ENCODE results near the gene USP48. TPM values are rescaled to one million over a fixed set of nuclear protein-coding genes. Genes with fewer than 3 reads are reported as not detected.

USP48 gene
- total and polyA plus RNA-seq, 10 of the 15 experiments (the other 5 are each of a cell fraction or from before 2014, with no cell fraction given): 21.2 to 115 (median 75.5) TPM

GRCh38 chr1:21824926-21825325 is 42.0 kb upstream of the USP48 start:
- BruUV-seq (replicated peaks): no TSS peak
- ChIA-PET RAD21 (ENCODE audit: unreplicated experiment) (no interaction called here), SMC1A (ENCODE audit: uncharacterized antibody, unreplicated experiment) (interaction anchor here (0.5 kb wide), 1 partner anchor 100 kb away, joined by 3 read pairs; no protein-coding TSS in a partner anchor), POLR2A (no interaction called here), CTCF (no interaction called here)
- FAIRE-seq: no peak
- H3K36me3 ChIP-seq (ENCODE audit: control insufficient read depth in 2 of 2, insufficient read depth in 2 of 2, low read length in 1 of 2): no peaks in the 10 kb centered on the region
- no peak overlapping the region for H3K4me2 ChIP-seq (ENCODE audit: control insufficient read depth, insufficient read depth)
- H2AFZ ChIP-seq (ENCODE audit: control insufficient read depth, low read depth, low read length): no peak overlapping the region
- H3K4me1 ChIP-seq (ENCODE audit: control insufficient read depth, insufficient read depth, low read length): no peaks in the 10 kb centered on the region
- no peaks in the 10 kb centered on the region for H4K20me1 ChIP-seq (ENCODE audit: control insufficient read depth, insufficient read depth)
- in situ Hi-C loops (cut with MboI) (no loop called here), intact Hi-C loops (cut with micrococcal nuclease; ENCODE audit: unreplicated experiment) (no loop called here)
- no peaks in the 10 kb centered on the region for H3K27me3 ChIP-seq (replicated peaks in 1 of 2; ENCODE audit: control insufficient read depth in 2 of 2, insufficient read depth in 2 of 2, low read length in 1 of 2)
- 48% methylated on average over 2 of the region's 2 CpGs for WGBS (ENCODE audit: insufficient coverage, insufficient replicate concordance, low lambda C conversion rate, missing lambda C conversion rate)
- no peak overlapping the region for H3K9ac ChIP-seq (ENCODE audit: control insufficient read depth, insufficient read depth, low read length)
- ATAC-seq: no peak
- no peak overlapping the region for H3K27ac ChIP-seq (ENCODE audit: control insufficient read depth, insufficient read depth)
- no peak for DNase-seq (ENCODE audit: low read depth, low spot score)
- H3K79me2 ChIP-seq (ENCODE audit: control insufficient read depth, insufficient read depth, low read length): no peaks in the 10 kb centered on the region
- no peaks in the 10 kb centered on the region for H3K9me3 ChIP-seq (replicated peaks; ENCODE audit: control insufficient read depth, insufficient read depth, low read length)
- H3K4me3 ChIP-seq: no peak overlapping the region
- TF ChIP-seq PAX8 (IDR thresholded peaks at IDR 0.05) (no peak), ZBED1 (IDR thresholded peaks at IDR 0.05; ENCODE audit: borderline replicate concordance) (no peak), RAD21 (IDR thresholded peaks at IDR 0.05; ENCODE audit: insufficient read depth, low read depth, low read length) (no peak), STAT3 (IDR thresholded peaks at IDR 0.05; ENCODE audit: low read depth, low read length) (no peak), E2F8 (IDR thresholded peaks at IDR 0.05; ENCODE audit: low read depth, partially characterized antibody) (no peak), CBX3 (IDR thresholded peaks at IDR 0.05; ENCODE audit: borderline replicate concordance, low read depth) (no peak), ESRRA (IDR thresholded peaks at IDR 0.05; ENCODE audit: low read length) (no peak), EED (IDR thresholded peaks at IDR 0.05; ENCODE audit: low read depth) (no peak), RCOR1 (conservative IDR thresholded peaks at IDR 0.05; ENCODE audit: low read depth, low read length) (no peak), EZH2 (IDR thresholded peaks at IDR 0.05; ENCODE audit: borderline replicate concordance, control insufficient read depth, low read depth, low read length) (no peak), SIN3A (IDR thresholded peaks at IDR 0.05; ENCODE audit: low read depth, low read length) (no peak), PAX5 (IDR thresholded peaks at IDR 0.05; ENCODE audit: borderline replicate concordance, low read depth, low read length) (no peak), RB1 (IDR thresholded peaks at IDR 0.05; ENCODE audit: borderline replicate concordance) (no peak), CUX1 (IDR thresholded peaks at IDR 0.05; ENCODE audit: insufficient replicate concordance, low read depth, low read length) (no peak)
- TF ChIP-seq, protein P1, sequence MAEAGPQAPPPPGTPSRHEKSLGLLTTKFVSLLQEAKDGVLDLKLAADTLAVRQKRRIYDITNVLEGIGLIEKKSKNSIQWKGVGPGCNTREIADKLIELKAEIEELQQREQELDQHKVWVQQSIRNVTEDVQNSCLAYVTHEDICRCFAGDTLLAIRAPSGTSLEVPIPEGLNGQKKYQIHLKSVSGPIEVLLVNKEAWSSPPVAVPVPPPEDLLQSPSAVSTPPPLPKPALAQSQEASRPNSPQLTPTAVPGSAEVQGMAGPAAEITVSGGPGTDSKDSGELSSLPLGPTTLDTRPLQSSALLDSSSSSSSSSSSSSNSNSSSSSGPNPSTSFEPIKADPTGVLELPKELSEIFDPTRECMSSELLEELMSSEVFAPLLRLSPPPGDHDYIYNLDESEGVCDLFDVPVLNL (IDR thresholded peaks at IDR 0.05; ENCODE audit: low read depth, low read length): no peak
- TF ChIP-seq, protein P2, sequence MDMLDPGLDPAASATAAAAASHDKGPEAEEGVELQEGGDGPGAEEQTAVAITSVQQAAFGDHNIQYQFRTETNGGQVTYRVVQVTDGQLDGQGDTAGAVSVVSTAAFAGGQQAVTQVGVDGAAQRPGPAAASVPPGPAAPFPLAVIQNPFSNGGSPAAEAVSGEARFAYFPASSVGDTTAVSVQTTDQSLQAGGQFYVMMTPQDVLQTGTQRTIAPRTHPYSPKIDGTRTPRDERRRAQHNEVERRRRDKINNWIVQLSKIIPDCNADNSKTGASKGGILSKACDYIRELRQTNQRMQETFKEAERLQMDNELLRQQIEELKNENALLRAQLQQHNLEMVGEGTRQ (IDR thresholded peaks at IDR 0.05; ENCODE audit: borderline replicate concordance, low read depth, low read length): no peak

Data from GM12878 (cell line).